CD14-positive monocyte (primary cell): ENCODE measurements around the gene ABCA4. TPM values are rescaled to one million over a fixed set of nuclear protein-coding genes. Genes with fewer than 3 reads are reported as not detected.

Experiments used
- DNase-seq, 3 donors: peaks; one replicate each; pipeline ENCODE4 v3.0.0-alpha.2; 2011 to 2022
- H2AFZ ChIP-seq: 2 replicates; pipeline ENCODE4 v1.6.0; 2012; ENCODE audit warnings: mild to moderate bottlenecking, low read depth, low read length, inconsistent platforms; ENCODE audit not compliant: insufficient read depth, poor library complexity, severe bottlenecking
- H3K27ac ChIP-seq, 2 donors: 1 replicate in 1 of 2; 2 replicates in 1 of 2; pipeline ENCODE4 v1.5.1; 2012 to 2013; ENCODE audit warnings: low read length in 2 of 2, control low read depth in 1 of 2, inconsistent platforms in 1 of 2, low read depth in 1 of 2, mild to moderate bottlenecking in 1 of 2
- H3K27me3 ChIP-seq, 2 donors: one replicate each; pipeline versions ENCODE4 v1.6.0 to v1.6.1; 2011 to 2013; ENCODE audit warnings: low read length in 2 of 2; ENCODE audit not compliant: control insufficient read depth in 2 of 2, insufficient read depth in 2 of 2
- H3K36me3 ChIP-seq, 2 donors: replicated peaks in 1 of 2; 1 replicate in 1 of 2; 2 replicates in 1 of 2; pipeline versions ENCODE4 v1.5.1 to v1.6.1; 2012 to 2013; ENCODE audit warnings: low read length in 2 of 2, control low read depth in 1 of 2, inconsistent platforms in 1 of 2, mild to moderate bottlenecking in 1 of 2; ENCODE audit not compliant: insufficient read depth in 2 of 2, control insufficient read depth in 1 of 2
- H3K4me1 ChIP-seq, 2 donors: 1 replicate in 1 of 2; 2 replicates in 1 of 2; pipeline versions ENCODE4 v1.5.1 to v1.6.1; 2012 to 2013; ENCODE audit warnings: low read length in 2 of 2, control low read depth in 1 of 2, inconsistent platforms in 1 of 2, mild to moderate bottlenecking in 1 of 2, moderate library complexity in 1 of 2; ENCODE audit not compliant: insufficient read depth in 2 of 2, control insufficient read depth in 1 of 2
- H3K4me2 ChIP-seq: replicated peaks from 2 replicates; pipeline ENCODE3; 2012; ENCODE audit warnings: low read length, moderate library complexity, mild to moderate bottlenecking; ENCODE audit not compliant: poor library complexity, severe bottlenecking; ENCODE audit errors: extremely low read depth
- H3K4me3 ChIP-seq, 3 experiments: fragments of 200-600 bp in 1 of 3; sonication (generic) in 1 of 3; replicated peaks in 1 of 3; 1 replicate in 2 of 3; 2 replicates in 1 of 3; pipeline ENCODE4 v1.5.1; 2011 to 2013; ENCODE audit warnings: low read length in 3 of 3, mild to moderate bottlenecking in 3 of 3, control low read depth in 2 of 3, low read depth in 2 of 3, inconsistent platforms in 1 of 3, moderate library complexity in 1 of 3
- H3K79me2 ChIP-seq: 2 replicates; pipeline ENCODE4 v1.6.0; 2012; ENCODE audit warnings: mild to moderate bottlenecking, control low read depth, inconsistent platforms, low read length, moderate library complexity; ENCODE audit not compliant: insufficient read depth
- H3K9ac ChIP-seq: 2 replicates; pipeline ENCODE4 v1.6.0; 2017; ENCODE audit warnings: low read length, mild to moderate bottlenecking; ENCODE audit not compliant: insufficient read depth, poor library complexity, severe bottlenecking
- H3K9me3 ChIP-seq, 2 donors: replicated peaks in 1 of 2; 1 replicate in 1 of 2; 2 replicates in 1 of 2; pipeline versions ENCODE4 v1.5.1 to v1.6.1; 2012 to 2013; ENCODE audit warnings: low read length in 2 of 2, control low read depth in 1 of 2; ENCODE audit not compliant: control insufficient read depth in 1 of 2, insufficient read depth in 1 of 2
- H4K20me1 ChIP-seq: 2 replicates; pipeline ENCODE4 v1.6.0; 2012; ENCODE audit warnings: mild to moderate bottlenecking, low read length, control low read depth, moderate library complexity; ENCODE audit not compliant: insufficient read depth
- H3K27ac Mint-ChIP-seq, 7 donors: one replicate each; pipeline ENCODE4 v1.8.0; 2020; ENCODE audit warnings: mild to moderate bottlenecking in 7 of 7, mixed read lengths in 7 of 7, moderate library complexity in 6 of 7, inconsistent platforms in 2 of 7
- H3K27me3 Mint-ChIP-seq, 3 donors: one replicate each; pipeline ENCODE4 v1.8.0; 2021 to 2022; ENCODE audit warnings: low read depth in 3 of 3, mild to moderate bottlenecking in 3 of 3, mixed read lengths in 3 of 3, moderate library complexity in 3 of 3, inconsistent platforms in 1 of 3
- H3K36me3 Mint-ChIP-seq, 2 donors: one replicate each; pipeline ENCODE4 v1.8.0; 2020; ENCODE audit warnings: mixed read lengths in 2 of 2, inconsistent platforms in 1 of 2, mild to moderate bottlenecking in 1 of 2
- H3K4me1 Mint-ChIP-seq: one replicate; pipeline ENCODE4 v1.8.0; 2020; ENCODE audit warnings: mild to moderate bottlenecking, mixed read lengths
- H3K4me3 Mint-ChIP-seq, 2 donors: one replicate each; pipeline ENCODE4 v1.8.0; 2020; ENCODE audit warnings: mild to moderate bottlenecking in 2 of 2, mixed read lengths in 2 of 2, moderate library complexity in 1 of 2
- H3K9me3 Mint-ChIP-seq, 7 donors: one replicate each; pipeline ENCODE4 v1.8.0; 2020 to 2022; ENCODE audit warnings: mixed read lengths in 7 of 7, mild to moderate bottlenecking in 6 of 7, moderate library complexity in 6 of 7, inconsistent platforms in 2 of 7
- WGBS: methylation state at CpG from one replicate; pipeline ENCODE4 v1.1.5; 2013; ENCODE audit warnings: missing lambda C conversion rate; ENCODE audit not compliant: insufficient coverage; 5-methylcytosine and 5-hydroxymethylcytosine counted together
- intact Hi-C, 2 donors: fragments of 100-400 bp; cut with micrococcal nuclease; formaldehyde crosslinking; loops; one replicate each; pipeline versions ENCODE4 v1.15.0 to v1.15.1; 2023
- polyA plus RNA-seq, 3 donors: library from polyadenylated mRNA; depleted of rRNA in 1 of 3; unstranded in 2 of 3; stranded (reverse) in 1 of 3; fragments of 300-500 nt in 2 of 3; fragments of >200 nt in 1 of 3; fragmentation: Illumina TruSeq in 2 of 3; gene quantifications; 1 replicate in 2 of 3; 2 replicates in 1 of 3; pipeline ENCODE4 v1.2.3, GENCODE V29; 2012 to 2021
- TF ChIP-seq, protein P1 (sequence below): fragments of 200-600 bp; IDR thresholded peaks from one replicate; pipeline ENCODE4 v1.8.0; 2022; ENCODE audit warnings: antibody characterized with exemption, mild to moderate bottlenecking

ABCA4 gene
- polyA plus RNA-seq, 3 donors = not detected

DNA sequence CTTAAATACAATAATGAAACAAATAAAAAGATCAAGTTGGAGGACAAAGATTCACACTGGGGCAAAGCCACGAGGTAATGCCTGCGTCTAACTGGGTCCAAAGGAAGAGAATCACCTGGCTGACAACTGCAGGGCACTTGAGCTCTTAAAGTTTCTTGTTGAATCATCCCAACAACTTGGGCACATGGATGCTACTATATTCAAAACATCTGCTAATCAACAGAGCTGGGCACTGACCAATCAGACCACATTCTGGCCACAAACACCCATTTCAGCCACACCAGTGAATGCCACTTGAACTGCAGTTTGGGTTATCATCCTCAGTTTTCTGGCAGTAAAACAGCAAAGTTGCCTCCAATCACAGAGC is 51.0 kb downstream of the ABCA4 start:
- 63% methylated on average over 2 of the region's 2 CpGs for WGBS
- TF ChIP-seq, protein P1, sequence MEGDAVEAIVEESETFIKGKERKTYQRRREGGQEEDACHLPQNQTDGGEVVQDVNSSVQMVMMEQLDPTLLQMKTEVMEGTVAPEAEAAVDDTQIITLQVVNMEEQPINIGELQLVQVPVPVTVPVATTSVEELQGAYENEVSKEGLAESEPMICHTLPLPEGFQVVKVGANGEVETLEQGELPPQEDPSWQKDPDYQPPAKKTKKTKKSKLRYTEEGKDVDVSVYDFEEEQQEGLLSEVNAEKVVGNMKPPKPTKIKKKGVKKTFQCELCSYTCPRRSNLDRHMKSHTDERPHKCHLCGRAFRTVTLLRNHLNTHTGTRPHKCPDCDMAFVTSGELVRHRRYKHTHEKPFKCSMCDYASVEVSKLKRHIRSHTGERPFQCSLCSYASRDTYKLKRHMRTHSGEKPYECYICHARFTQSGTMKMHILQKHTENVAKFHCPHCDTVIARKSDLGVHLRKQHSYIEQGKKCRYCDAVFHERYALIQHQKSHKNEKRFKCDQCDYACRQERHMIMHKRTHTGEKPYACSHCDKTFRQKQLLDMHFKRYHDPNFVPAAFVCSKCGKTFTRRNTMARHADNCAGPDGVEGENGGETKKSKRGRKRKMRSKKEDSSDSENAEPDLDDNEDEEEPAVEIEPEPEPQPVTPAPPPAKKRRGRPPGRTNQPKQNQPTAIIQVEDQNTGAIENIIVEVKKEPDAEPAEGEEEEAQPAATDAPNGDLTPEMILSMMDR = no peak
- Histone ChIP-seq H3K4me2 (no peak overlapping the region), H2AFZ (no peak overlapping the region), H3K27me3 (peaks cover 12 to 45% of the 10 kb centered on the region in 2 donors), H3K9ac (no peak overlapping the region), H3K4me1 (no peaks in the 10 kb centered on the region), H3K79me2 (no peaks in the 10 kb centered on the region), H4K20me1 (no peaks in the 10 kb centered on the region), H3K36me3 (no peaks in the 10 kb centered on the region), H3K27ac (no peak overlapping the region), H3K9me3 (no peaks in the 10 kb centered on the region), H3K4me3 (no peak overlapping the region)
- Mint-ChIP-seq H3K4me3 (no peak overlapping the region), H3K4me1 (peaks cover 5% of the 10 kb centered on the region), H3K27ac (no peak overlapping the region), H3K27me3 (peaks cover 31 to 50% (median 35%) of the 10 kb centered on the region in 3 donors), H3K36me3 (no peaks in the 10 kb centered on the region), H3K9me3 (no peaks in the 10 kb centered on the region)
- no peak for DNase-seq
- intact Hi-C loops = no loop called here

DNA sequence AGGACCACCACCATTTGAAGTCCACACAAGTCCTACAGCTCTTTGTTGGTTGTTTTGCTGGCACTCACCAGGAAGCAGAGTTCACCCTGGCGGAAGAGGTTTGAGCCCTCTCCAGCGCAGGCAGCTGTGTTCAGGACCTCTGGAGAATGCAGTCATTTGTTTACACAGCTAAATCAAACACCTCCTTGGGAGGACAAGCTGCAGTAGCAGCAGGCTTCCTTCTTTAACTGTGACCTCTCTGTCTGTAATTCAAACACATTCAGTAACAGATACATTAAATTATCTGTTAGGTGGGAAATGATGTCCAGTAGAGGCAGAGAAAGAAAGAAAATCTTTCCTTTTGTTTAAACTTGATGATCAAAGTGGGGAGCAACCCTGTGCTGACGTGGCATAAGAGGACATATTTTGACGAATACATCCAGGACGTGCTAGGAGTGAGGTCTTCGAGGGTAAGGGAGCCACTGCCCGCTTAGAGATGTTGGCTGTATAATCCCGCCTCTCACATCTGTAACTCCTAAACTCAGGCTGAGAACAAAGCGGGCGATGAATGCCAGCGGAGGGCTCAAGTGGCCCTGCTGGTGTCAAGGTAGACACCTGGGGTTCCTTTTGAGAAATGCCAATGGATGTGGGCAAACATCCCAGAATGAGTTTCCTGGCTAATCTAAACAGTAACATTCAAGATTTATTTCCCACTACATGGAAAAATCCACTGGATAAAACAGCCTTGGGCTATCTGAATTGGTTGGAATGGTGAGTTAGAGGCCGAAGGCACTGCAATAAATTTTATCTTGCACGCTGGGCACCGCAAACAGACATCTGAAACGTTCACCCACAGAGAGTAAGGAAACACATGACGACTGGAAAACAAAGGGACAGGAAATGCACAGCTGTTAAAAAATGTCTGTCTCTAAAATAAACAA is 51.7 kb downstream of the ABCA4 start:
- Histone ChIP-seq H2AFZ (no peak overlapping the region), H3K4me2 (no peak overlapping the region), H3K9me3 (no peaks in the 10 kb centered on the region), H3K27ac (no peak overlapping the region), H3K9ac (no peak overlapping the region), H3K36me3 (no peaks in the 10 kb centered on the region), H3K79me2 (no peaks in the 10 kb centered on the region), H3K4me1 (no peaks in the 10 kb centered on the region), H3K4me3 (no peak overlapping the region), H4K20me1 (no peaks in the 10 kb centered on the region), H3K27me3 (peaks cover 12 to 45% of the 10 kb centered on the region in 2 donors)
- no peaks in the 10 kb centered on the region for H3K9me3 Mint-ChIP-seq
- H3K36me3 Mint-ChIP-seq = no peaks in the 10 kb centered on the region
- no peak overlapping the region for H3K27ac Mint-ChIP-seq
- peaks cover 5% of the 10 kb centered on the region for H3K4me1 Mint-ChIP-seq
- no peak overlapping the region for H3K4me3 Mint-ChIP-seq
- DNase-seq = no peak
- intact Hi-C loops = no loop called here
- WGBS = 38% methylated on average over 4 of the region's 16 CpGs
- H3K27me3 Mint-ChIP-seq = peaks cover 31 to 47% (median 32%) of the 10 kb centered on the region in 3 donors
- TF ChIP-seq, protein P1 = no peak
